Measurements from ENCODE around the gene C4BPA. TPM values are rescaled to one million over a fixed set of nuclear protein-coding genes. Genes with fewer than 3 reads are reported as not detected.

Gene C4BPA
- total and polyA plus RNA-seq, 9 of the 15 experiments (the other 6 are each of a cell fraction or from before 2014, with no cell fraction given), result 0.04 to 0.22 (median 0.11) TPM; not detected in 3

GRCh38 chr1:207194197-207194596 is 90.2 kb downstream of the C4BPA start (continued):
- TF ChIP-seq FOXP4 (CRISPR knock-in tag; IDR thresholded peaks at IDR 0.05; ENCODE audit: borderline replicate concordance) (no peak), MEF2A (IDR thresholded peaks at IDR 0.05; ENCODE audit: control insufficient read depth, low read depth, low read length) (no peak), FOXJ2 (tag; IDR thresholded peaks at IDR 0.05) (0 out of 2 replicates have a peak, but pooled peaks have one; percentile 14), SFPQ (IDR thresholded peaks at IDR 0.05; ENCODE audit: low read depth, low read length) (no peak), ATF7 (IDR thresholded peaks at IDR 0.05) (peak; percentile 25; the same call in 1 of the 2 replicates), NFE2 (IDR thresholded peaks at IDR 0.05; ENCODE audit: low read depth) (peak; percentile 71), FIP1L1 (IDR thresholded peaks at IDR 0.05; ENCODE audit: low read depth, low read length, poor library complexity, severe bottlenecking) (no peak), CTCFL (IDR thresholded peaks at IDR 0.05; ENCODE audit: borderline replicate concordance, insufficient read depth, low read depth, low read length, poor library complexity, severe bottlenecking) (no peak), MTA3 (IDR thresholded peaks at IDR 0.05; ENCODE audit: borderline replicate concordance) (no peak), ZBTB2 (IDR thresholded peaks at IDR 0.05) (no peak), BCOR (IDR thresholded peaks at IDR 0.05) (no peak), BCLAF1 (IDR thresholded peaks at IDR 0.05; ENCODE audit: borderline replicate concordance in 1 of 2, control insufficient read depth in 1 of 2, low read depth in 2 of 2, low read length in 1 of 2) (no peak), RBM15 (IDR thresholded peaks at IDR 0.05; ENCODE audit: insufficient read depth, low read length) (no peak), CEBPB (tag; IDR thresholded peaks at IDR 0.05) (0 out of 2 replicates have a peak, but pooled peaks have one; percentile 19), C11orf30 (IDR thresholded peaks at IDR 0.05; ENCODE audit: low read depth) (peak; percentile 38; the same call in 1 of the 2 replicates), HDAC1 (IDR thresholded peaks at IDR 0.05) (no peak)

Measured in K562 (cell line).